ENCODE data around the gene TTC22.

The TTC22 gene

GRCh38 chr1:54754045-54754444 is 47.1 kb downstream of the TTC22 start:
- DNase-seq = no peak

- DNase-seq = no peak
Observed at GRCh38 chr1:54751426-54751825, 49.7 kb downstream of the TTC22 start.

- DNase-seq = no peak
Observed at GRCh38 chr1:54750596-54750995, 50.5 kb downstream of the TTC22 start.

- no peak for DNase-seq
Observed at GRCh38 chr1:54748094-54748835, 52.9 kb downstream of the TTC22 start.

- DNase-seq = no peak
Observed at GRCh38 chr1:54745864-54746263, 55.3 kb downstream of the TTC22 start.

- DNase-seq = no peak
Observed at GRCh38 chr1:54745274-54745673, 55.8 kb downstream of the TTC22 start.

GRCh38 chr1:54744696-54745095 is 56.4 kb downstream of the TTC22 start:
- DNase-seq = no peak

GRCh38 chr1:54743416-54744226 is 57.5 kb downstream of the TTC22 start:
- DNase-seq = no peak

- DNase-seq = peak in 1 of 51 donors; percentile 20
Observed at GRCh38 chr1:54742282-54742681, 58.8 kb downstream of the TTC22 start.

GRCh38 chr1:54741531-54741930 is 59.6 kb downstream of the TTC22 start:
- DNase-seq = no peak

GRCh38 chr1:54738244-54738643 is 62.9 kb downstream of the TTC22 start:
- DNase-seq = no peak

- DNase-seq = no peak
Observed at GRCh38 chr1:54736685-54737084, 64.4 kb downstream of the TTC22 start.
